Bone marrow (tissue), 2 donors: ENCODE measurements around the gene PRSS56.

Experiments
- DNase-seq, 2 donors: peaks; one replicate each; lab custom pipeline; 2025; lab: John Stamatoyannopoulos, UW

The PRSS56 gene

GRCh38 chr2:232573042-232573441, 52.9 kb downstream of the PRSS56 start:
- DNase-seq = no peak

- no peak for DNase-seq
Observed at GRCh38 chr2:232573771-232574435, 53.7 kb downstream of the PRSS56 start.

GRCh38 chr2:232574674-232575403, 54.7 kb downstream of the PRSS56 start:
- DNase-seq = no peak
